DND-41 (cell line): ENCODE data around the gene CFLAR.

Experiments
- ATAC-seq: fragments of 200-7000 bp; cut with Tn5 transposase; 3 replicates; pipeline ENCODE4 v1.9.1; 2021; ENCODE audit warnings: low read depth; ENCODE audit not compliant: insufficient read depth
- DNase-seq: peaks from one replicate; pipeline ENCODE4 v3.0.0-alpha.2; 2020
- H2AFZ ChIP-seq: 2 replicates; pipeline ENCODE4 v1.6.0; 2012; ENCODE audit warnings: low read depth, low read length
- H3K27ac ChIP-seq: 2 replicates; pipeline ENCODE4 v1.5.1; 2012; ENCODE audit warnings: low read length, inconsistent platforms
- H3K27me3 ChIP-seq: fragments of 200-600 bp; sonication (generic); 2 replicates; pipeline ENCODE4 v1.6.0; 2012; ENCODE audit warnings: low read length, mild to moderate bottlenecking, inconsistent platforms; ENCODE audit not compliant: insufficient read depth, poor library complexity
- H3K36me3 ChIP-seq: 2 replicates; pipeline ENCODE4 v1.5.1; 2012; ENCODE audit warnings: low read length, inconsistent platforms; ENCODE audit not compliant: insufficient read depth
- H3K4me1 ChIP-seq: 2 replicates; pipeline ENCODE4 v1.5.1; 2012; ENCODE audit warnings: mild to moderate bottlenecking, low read length; ENCODE audit not compliant: insufficient read depth
- H3K4me2 ChIP-seq: 2 replicates; pipeline ENCODE4 v1.6.0; 2012; ENCODE audit warnings: mild to moderate bottlenecking, moderate library complexity, low read length, inconsistent platforms; ENCODE audit not compliant: insufficient read depth
- H3K4me3 ChIP-seq, 2 experiments: fragments of 200-600 bp in 1 of 2; shearing (Covaris generic) in 1 of 2; 2 replicates each; pipeline ENCODE4 v1.5.1; 2012 to 2016; ENCODE audit warnings: inconsistent platforms in 2 of 2, low read length in 2 of 2, mild to moderate bottlenecking in 2 of 2, low read depth in 1 of 2, moderate library complexity in 1 of 2
- H3K79me2 ChIP-seq: 2 replicates; pipeline ENCODE4 v1.6.0; 2012; ENCODE audit warnings: low read length, inconsistent platforms; ENCODE audit not compliant: insufficient read depth
- H3K9ac ChIP-seq: 2 replicates; pipeline ENCODE4 v1.6.0; 2012; ENCODE audit warnings: low read depth, mild to moderate bottlenecking, inconsistent platforms, low read length, moderate library complexity
- H3K9me3 ChIP-seq: 2 replicates; pipeline ENCODE4 v1.5.1; 2012; ENCODE audit warnings: low read length, moderate library complexity, mild to moderate bottlenecking, inconsistent platforms; ENCODE audit not compliant: insufficient read depth, severe bottlenecking
- H4K20me1 ChIP-seq: 2 replicates; pipeline ENCODE4 v1.6.0; 2012; ENCODE audit warnings: low read length; ENCODE audit not compliant: insufficient read depth
- CTCF ChIP-seq: IDR thresholded peaks from 2 replicates; pipeline ENCODE4 v1.5.1; 2012; ENCODE audit warnings: borderline replicate concordance, low read length, moderate library complexity, mild to moderate bottlenecking; ENCODE audit not compliant: poor library complexity, severe bottlenecking; ENCODE audit errors: extremely low read depth
- EZH2 ChIP-seq: IDR thresholded peaks from 3 replicates; pipeline ENCODE4 v1.6.1; 2012; ENCODE audit warnings: borderline replicate concordance, low read depth, mild to moderate bottlenecking, moderate library complexity, low read length, inconsistent platforms; ENCODE audit not compliant: severe bottlenecking

Gene CFLAR

DNA sequence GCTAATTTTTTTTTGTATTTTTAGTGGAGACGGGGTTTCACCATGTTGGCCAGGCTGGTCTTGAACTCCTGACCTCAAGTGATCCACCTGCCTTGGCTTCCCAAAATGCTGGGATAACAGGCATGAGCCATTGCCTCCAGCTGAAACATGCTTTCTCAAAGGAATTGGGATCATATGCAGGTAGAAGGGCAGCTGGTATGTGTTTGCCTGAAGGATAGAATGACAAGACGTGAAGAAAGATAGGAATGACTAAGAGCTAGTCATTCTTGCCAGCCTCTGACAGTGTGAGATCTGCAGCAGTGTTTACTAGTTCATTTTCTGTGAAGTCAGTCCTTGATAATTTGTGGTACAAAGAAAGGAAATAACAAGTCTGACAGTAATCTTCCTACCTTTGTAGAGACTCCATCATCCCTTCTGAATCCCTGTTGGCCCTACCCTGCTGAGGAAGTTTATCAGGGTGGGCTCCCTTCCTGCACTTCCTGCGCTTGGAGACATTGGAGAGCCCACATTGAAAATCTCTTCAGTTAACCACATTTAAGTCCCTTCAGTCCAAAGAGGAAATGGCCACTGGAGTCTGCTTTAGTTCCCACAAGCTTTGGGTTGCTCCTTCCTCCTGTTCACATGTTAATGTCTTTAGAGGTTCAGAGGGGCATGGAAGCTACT lies 14.7 kb downstream of the CFLAR start:
- no peak overlapping the region for H3K4me2 ChIP-seq

GRCh38 chr2:201132518-201132917 lies 16.6 kb downstream of the CFLAR start:
- Histone ChIP-seq H3K27me3 (no peaks in the 10 kb centered on the region), H3K79me2 (peaks cover 22% of the 10 kb centered on the region), H3K27ac (no peak overlapping the region), H3K4me1 (peaks cover 5% of the 10 kb centered on the region; the same call in 1 of the 2 replicates), H4K20me1 (no peaks in the 10 kb centered on the region), H3K4me2 (no peak overlapping the region), H3K9me3 (no peaks in the 10 kb centered on the region), H3K9ac (no peak overlapping the region), H3K4me3 (no peak overlapping the region), H3K36me3 (peaks cover 31% of the 10 kb centered on the region), H2AFZ (no peak overlapping the region)
- no peak for TF ChIP-seq CTCF
- TF ChIP-seq EZH2 = no peak
- ATAC-seq (no peak), DNase-seq (no peak)

More for the DNA sequence above, 14.7 kb downstream of the CFLAR start:
- Histone ChIP-seq H3K27ac (no peak overlapping the region), H2AFZ (no peak overlapping the region), H3K4me3 (no peak overlapping the region), H3K9me3 (no peaks in the 10 kb centered on the region), H4K20me1 (no peaks in the 10 kb centered on the region), H3K27me3 (no peaks in the 10 kb centered on the region), H3K79me2 (peaks cover 39% of the 10 kb centered on the region), H3K9ac (no peak overlapping the region), H3K36me3 (peaks cover 13% of the 10 kb centered on the region), H3K4me1 (peaks cover 23% of the 10 kb centered on the region)
- no peak for DNase-seq
- no peak for TF ChIP-seq CTCF
- TF ChIP-seq EZH2 = no peak
- no peak for ATAC-seq

GRCh38 chr2:201135386-201135785 lies 19.4 kb downstream of the CFLAR start:
- Histone ChIP-seq H3K27ac (no peak overlapping the region), H3K4me2 (no peak overlapping the region), H3K36me3 (peaks cover 44% of the 10 kb centered on the region)

More at GRCh38 chr2:201135386-201135785, 19.4 kb downstream of the CFLAR start:
- no peak for ATAC-seq
- H3K27me3 ChIP-seq = no peaks in the 10 kb centered on the region
- no peak for TF ChIP-seq EZH2
- no peak for TF ChIP-seq CTCF
- no peaks in the 10 kb centered on the region for H4K20me1 ChIP-seq
- peaks cover 6% of the 10 kb centered on the region; the same call in 1 of the 2 replicates for H3K79me2 ChIP-seq
- no peak overlapping the region for H3K9ac ChIP-seq
- no peak for DNase-seq
- no peaks in the 10 kb centered on the region for H3K4me1 ChIP-seq
- H2AFZ ChIP-seq = no peak overlapping the region
- no peaks in the 10 kb centered on the region for H3K9me3 ChIP-seq
- no peak overlapping the region for H3K4me3 ChIP-seq
